DOHH2 (cell line): ENCODE data around the gene STIM2.

Source experiments
- EZH2phosphoT487 ChIP-seq: fragments of 200-600 bp; sonication (generic); IDR thresholded peaks from 2 replicates; pipeline ENCODE4 v1.6.1; 2017; ENCODE audit warnings: borderline replicate concordance, mild to moderate bottlenecking, antibody characterized with exemption, low read length, moderate library complexity, mixed read lengths
- TF ChIP-seq, protein P1 (sequence below): fragments of 200-600 bp; sonication (generic); IDR thresholded peaks from one replicate; pipeline ENCODE4 v1.5.1; 2014; ENCODE audit warnings: antibody characterized with exemption, mild to moderate bottlenecking, low read depth, low read length; ENCODE audit not compliant: poor library complexity, severe bottlenecking

GRCh38 chr4:26978387-26979053, 117.9 kb downstream of the STIM2 start:
- TF ChIP-seq, protein P1, sequence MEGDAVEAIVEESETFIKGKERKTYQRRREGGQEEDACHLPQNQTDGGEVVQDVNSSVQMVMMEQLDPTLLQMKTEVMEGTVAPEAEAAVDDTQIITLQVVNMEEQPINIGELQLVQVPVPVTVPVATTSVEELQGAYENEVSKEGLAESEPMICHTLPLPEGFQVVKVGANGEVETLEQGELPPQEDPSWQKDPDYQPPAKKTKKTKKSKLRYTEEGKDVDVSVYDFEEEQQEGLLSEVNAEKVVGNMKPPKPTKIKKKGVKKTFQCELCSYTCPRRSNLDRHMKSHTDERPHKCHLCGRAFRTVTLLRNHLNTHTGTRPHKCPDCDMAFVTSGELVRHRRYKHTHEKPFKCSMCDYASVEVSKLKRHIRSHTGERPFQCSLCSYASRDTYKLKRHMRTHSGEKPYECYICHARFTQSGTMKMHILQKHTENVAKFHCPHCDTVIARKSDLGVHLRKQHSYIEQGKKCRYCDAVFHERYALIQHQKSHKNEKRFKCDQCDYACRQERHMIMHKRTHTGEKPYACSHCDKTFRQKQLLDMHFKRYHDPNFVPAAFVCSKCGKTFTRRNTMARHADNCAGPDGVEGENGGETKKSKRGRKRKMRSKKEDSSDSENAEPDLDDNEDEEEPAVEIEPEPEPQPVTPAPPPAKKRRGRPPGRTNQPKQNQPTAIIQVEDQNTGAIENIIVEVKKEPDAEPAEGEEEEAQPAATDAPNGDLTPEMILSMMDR: no peak
- TF ChIP-seq EZH2phosphoT487: no peak
